Type B pancreatic cell (in vitro differentiated cells): ENCODE measurements around the gene NPEPL1. TPM values are rescaled to one million over a fixed set of nuclear protein-coding genes. Genes with fewer than 3 reads are reported as not detected.

Experiments
- DNase-seq: peaks from one replicate; pipeline ENCODE4 v3.0.0; 2021; ENCODE audit warnings: mixed read lengths; ENCODE audit not compliant: unreplicated experiment; ENCODE audit errors: extremely low spot score
- H3K27ac Mint-ChIP-seq: 2 replicates; pipeline ENCODE4 v1.8.0; 2021; ENCODE audit warnings: mild to moderate bottlenecking, mixed read lengths
- H3K27me3 Mint-ChIP-seq: 2 replicates; pipeline ENCODE4 v1.8.0; 2021; ENCODE audit warnings: mixed read lengths
- H3K36me3 Mint-ChIP-seq: 2 replicates; pipeline ENCODE4 v1.8.0; 2021; ENCODE audit warnings: mixed read lengths
- H3K4me1 Mint-ChIP-seq: one replicate; pipeline ENCODE4 v1.8.0; 2021; ENCODE audit warnings: mixed read lengths; ENCODE audit not compliant: unreplicated experiment
- H3K4me3 Mint-ChIP-seq: 2 replicates; pipeline ENCODE4 v1.8.0; 2021; ENCODE audit warnings: mild to moderate bottlenecking, mixed read lengths
- H3K9me3 Mint-ChIP-seq: 2 replicates; pipeline ENCODE4 v1.8.0; 2021; ENCODE audit warnings: mixed read lengths
- CTCF ChIP-seq: fragments of 200-600 bp; sonication (generic); conservative IDR thresholded peaks from 2 replicates; pipeline ENCODE4 v1.5.0; 2021; ENCODE audit warnings: antibody characterized with exemption, mild to moderate bottlenecking
- total RNA-seq: library from RNA; stranded (reverse); gene quantifications from 2 replicates; pipeline ENCODE4 v1.2.1, GENCODE V29; 2021; ENCODE audit warnings: low replicate concordance

NPEPL1 gene
- total RNA-seq, 1 donor from 2014 or later = 25.0 TPM

- Mint-ChIP-seq H3K27ac (peak overlapping the region; percentile 98), H3K27me3 (peaks cover 3% of the 10 kb centered on the region), H3K4me1 (peaks cover 26% of the 10 kb centered on the region), H3K4me3 (peak overlapping the region; percentile 100), H3K9me3 (no peaks in the 10 kb centered on the region), H3K36me3 (no peaks in the 10 kb centered on the region)
- no peak for DNase-seq
- no peak for TF ChIP-seq CTCF
Observed at GRCh38 chr20:58651559-58651945, 41.0 kb upstream of the NPEPL1 start.

- Mint-ChIP-seq H3K27me3 (no peaks in the 10 kb centered on the region), H3K36me3 (no peaks in the 10 kb centered on the region), H3K4me1 (peaks cover 31% of the 10 kb centered on the region), H3K27ac (peak overlapping the region; percentile 98), H3K9me3 (no peaks in the 10 kb centered on the region), H3K4me3 (peak overlapping the region; percentile 100)
- DNase-seq = no peak
- peak; percentile 22 for TF ChIP-seq CTCF
Observed at GRCh38 chr20:58651946-58652605, 40.5 kb upstream of the NPEPL1 start.

GRCh38 chr20:58652606-58653294 lies 39.9 kb upstream of the NPEPL1 start:
- DNase-seq = no peak
- Mint-ChIP-seq H3K27me3 (no peaks in the 10 kb centered on the region), H3K4me3 (peak overlapping the region; percentile 100), H3K27ac (peak overlapping the region; percentile 98), H3K36me3 (no peaks in the 10 kb centered on the region), H3K9me3 (no peaks in the 10 kb centered on the region), H3K4me1 (peaks cover 36% of the 10 kb centered on the region)
- TF ChIP-seq CTCF = no peak

GRCh38 chr20:58654337-58654736 lies 38.3 kb upstream of the NPEPL1 start:
- TF ChIP-seq CTCF = no peak
- no peak for DNase-seq
- no peak overlapping the region for H3K27ac Mint-ChIP-seq
- no peaks in the 10 kb centered on the region for H3K9me3 Mint-ChIP-seq
- no peaks in the 10 kb centered on the region for H3K36me3 Mint-ChIP-seq
- H3K27me3 Mint-ChIP-seq = no peaks in the 10 kb centered on the region
- no peak overlapping the region for H3K4me3 Mint-ChIP-seq
- peaks cover 38% of the 10 kb centered on the region for H3K4me1 Mint-ChIP-seq

- H3K36me3 Mint-ChIP-seq = no peaks in the 10 kb centered on the region
Observed at GRCh38 chr20:58655328-58656107, 37.1 kb upstream of the NPEPL1 start.

More at GRCh38 chr20:58655328-58656107, 37.1 kb upstream of the NPEPL1 start:
- no peak for TF ChIP-seq CTCF
- peaks cover 45% of the 10 kb centered on the region for H3K4me1 Mint-ChIP-seq
- no peaks in the 10 kb centered on the region for H3K27me3 Mint-ChIP-seq
- peak overlapping the region; percentile 72 for H3K4me3 Mint-ChIP-seq
- H3K27ac Mint-ChIP-seq = no peak overlapping the region
- no peaks in the 10 kb centered on the region for H3K9me3 Mint-ChIP-seq
- DNase-seq = no peak
